Gastrocnemius medialis (tissue), 4 donors: Measurements from ENCODE around the gene ARHGEF7. TPM values are rescaled to one million over a fixed set of nuclear protein-coding genes. Genes with fewer than 3 reads are reported as not detected.
A peak's percentile ranks its signal among the peaks of the same experiment; 100 is the strongest.

Experiments
- ATAC-seq, 2 donors: fragments of 150-250 bp; one replicate each; pipeline ENCODE4 v1.9.1; 2016
- DNase-seq, 2 donors: peaks; one replicate each; pipeline ENCODE4 v3.0.0-alpha.2; 2019
- H3K27ac ChIP-seq, 4 donors: fragments of 200-600 bp; sonication (generic); 1 replicate in 1 of 4; 2 replicates in 3 of 4; pipeline ENCODE4 v1.5.1; 2016 to 2018; ENCODE audit warnings: mild to moderate bottlenecking in 2 of 4, moderate library complexity in 1 of 4
- H3K27me3 ChIP-seq, 3 donors: fragments of 200-600 bp; sonication (generic) in 2 of 3; 1 replicate in 1 of 3; 2 replicates in 2 of 3; pipeline versions ENCODE4 v1.5.1 to v1.6.0; 2016 to 2019; ENCODE audit warnings: mild to moderate bottlenecking in 1 of 3, moderate library complexity in 1 of 3
- H3K36me3 ChIP-seq, 2 donors: fragments of 200-600 bp; sonication (generic) in 1 of 2; one replicate each; pipeline ENCODE4 v1.5.1; 2017 to 2018
- H3K4me1 ChIP-seq, 2 donors: fragments of 200-600 bp; sonication (generic) in 1 of 2; one replicate each; pipeline ENCODE4 v1.5.1; 2016 to 2017; ENCODE audit warnings: mild to moderate bottlenecking in 2 of 2
- H3K4me3 ChIP-seq, 4 donors: fragments of 200-600 bp; sonication (generic) in 3 of 4; 1 replicate in 1 of 4; 2 replicates in 3 of 4; pipeline ENCODE4 v1.5.1; 2016 to 2019; ENCODE audit warnings: mild to moderate bottlenecking in 2 of 4
- H3K9me3 ChIP-seq, 3 donors: fragments of 200-600 bp; sonication (generic) in 2 of 3; 1 replicate in 1 of 3; 2 replicates in 2 of 3; pipeline ENCODE4 v1.5.1; 2016 to 2019
- CTCF ChIP-seq, 5 experiments: fragments of 450-650 bp in 3 of 5; fragments of 200-600 bp in 2 of 5; sonication (generic) in 2 of 5; IDR thresholded peaks in 4 of 5; conservative IDR thresholded peaks in 1 of 5; 1 replicate in 4 of 5; 2 replicates in 1 of 5; pipeline ENCODE4 v1.5.1; 2016 to 2019; ENCODE audit warnings: antibody characterized with exemption in 5 of 5, mild to moderate bottlenecking in 3 of 5, moderate library complexity in 3 of 5
- POLR2A ChIP-seq, 2 donors: fragments of 450-650 bp; IDR thresholded peaks; one replicate each; pipeline ENCODE4 v1.6.1; 2017; ENCODE audit warnings: antibody characterized with exemption in 2 of 2, mild to moderate bottlenecking in 2 of 2, moderate library complexity in 2 of 2
- in situ Hi-C, 4 donors: fragments of 200-750 bp; cut with MboI; loops; one replicate each; pipeline versions ENCODE4 v1.15.0 to v1.8.0; 2017; ENCODE audit warnings: low sequenced_read_pairs in 4 of 4
- intact Hi-C: fragments of 100-400 bp; cut with DNase I; formaldehyde crosslinking; loops from one replicate; pipeline ENCODE4 v1.15.1; 2023; ENCODE audit warnings: low total_unique reads
- total RNA-seq, 4 donors: library from RNA; depleted of rRNA; stranded (reverse); fragments of >200 nt; gene quantifications; one replicate each; pipeline versions ENCODE4 v1.1.0 to v1.2.3, GENCODE V29; 2016

Gene ARHGEF7
- total RNA-seq, 4 donors from 2014 or later, result 24.5 to 56.9 (median 31.3) TPM

- H3K27ac ChIP-seq, result peak overlapping the region in 2 of 4 donors; percentile 6 to 85
- DNase-seq, result no peak
- H3K27me3 ChIP-seq, result no peaks in the 10 kb centered on the region
- ATAC-seq, result no peak
- no peak overlapping the region for H3K4me3 ChIP-seq
- H3K36me3 ChIP-seq, result no peaks in the 10 kb centered on the region
- TF ChIP-seq CTCF (IDR thresholded peaks at IDR 0.05 in 4 of 5, conservative IDR thresholded peaks at IDR 0.05 in 1 of 5), result no peak
- TF ChIP-seq POLR2A (IDR thresholded peaks at IDR 0.05), result no peak
- no peaks in the 10 kb centered on the region for H3K9me3 ChIP-seq
- intact Hi-C loops, result loop anchor here (2.0 kb wide), 1 partner anchor 61 kb away; no protein-coding TSS in a partner anchor
- H3K4me1 ChIP-seq, result peaks cover 72 to 80% of the 10 kb centered on the region in 2 donors
- in situ Hi-C loops, result loop anchor here in 1 of 4 donors (10.0 kb wide), 1 partner anchor 53 kb away; no protein-coding TSS in a partner anchor
Observed at GRCh38 chr13:111161601-111162600, 46.8 kb downstream of the ARHGEF7 start.

- ATAC-seq (peak; percentile 95 to 99), DNase-seq (peak; percentile 92 to 96)
- in situ Hi-C loops, result loop anchor here in 1 of 4 donors (10.0 kb wide), 1 partner anchor 49 kb away; no protein-coding TSS in a partner anchor
- intact Hi-C loops, result no loop called here
- peak overlapping the region; percentile 85 to 93 (median 90) for H3K27ac ChIP-seq
- no peaks in the 10 kb centered on the region for H3K27me3 ChIP-seq
- peak overlapping the region in 1 of 4 donors; percentile 12 for H3K4me3 ChIP-seq
- no peaks in the 10 kb centered on the region for H3K9me3 ChIP-seq
- peak; percentile 38 to 42 for TF ChIP-seq POLR2A (IDR thresholded peaks at IDR 0.05)
- no peak for TF ChIP-seq CTCF (IDR thresholded peaks at IDR 0.05 in 4 of 5, conservative IDR thresholded peaks at IDR 0.05 in 1 of 5)
- H3K4me1 ChIP-seq, result peaks cover 73 to 79% of the 10 kb centered on the region in 2 donors
- H3K36me3 ChIP-seq, result no peaks in the 10 kb centered on the region
Observed at GRCh38 chr13:111165241-111166010, 50.3 kb downstream of the ARHGEF7 start.

- no peak overlapping the region for H3K4me3 ChIP-seq
- in situ Hi-C loops, result loop anchor here in 1 of 4 donors (10.0 kb wide), 1 partner anchor 48 kb away; no protein-coding TSS in a partner anchor
- H3K27me3 ChIP-seq, result no peaks in the 10 kb centered on the region
- no peaks in the 10 kb centered on the region for H3K9me3 ChIP-seq
- no peak for TF ChIP-seq POLR2A (IDR thresholded peaks at IDR 0.05)
- no peak for TF ChIP-seq CTCF (IDR thresholded peaks at IDR 0.05 in 4 of 5, conservative IDR thresholded peaks at IDR 0.05 in 1 of 5)
- H3K4me1 ChIP-seq, result peaks cover 80 to 84% of the 10 kb centered on the region in 2 donors
- no peak for ATAC-seq
- no peak for DNase-seq
- peak overlapping the region; percentile 85 to 93 (median 90) for H3K27ac ChIP-seq
- H3K36me3 ChIP-seq, result no peaks in the 10 kb centered on the region
- intact Hi-C loops, result no loop called here
Observed at GRCh38 chr13:111166882-111167675, 52.0 kb downstream of the ARHGEF7 start.

GRCh38 chr13:111168107-111168506 lies 53.0 kb downstream of the ARHGEF7 start:
- Histone ChIP-seq H3K4me1 (peaks cover 77 to 79% of the 10 kb centered on the region in 2 donors), H3K27me3 (no peaks in the 10 kb centered on the region), H3K9me3 (no peaks in the 10 kb centered on the region), H3K4me3 (no peak overlapping the region), H3K36me3 (no peaks in the 10 kb centered on the region), H3K27ac (peak overlapping the region; percentile 85 to 93 (median 90))
- ATAC-seq, result no peak
- in situ Hi-C loops, result loop anchor here in 1 of 4 donors (10.0 kb wide), 1 partner anchor 47 kb away; no protein-coding TSS in a partner anchor
- DNase-seq, result no peak
- intact Hi-C loops, result no loop called here
- TF ChIP-seq POLR2A (IDR thresholded peaks at IDR 0.05), result peak in 1 of 2 donors; percentile 6
- TF ChIP-seq CTCF (IDR thresholded peaks at IDR 0.05 in 4 of 5, conservative IDR thresholded peaks at IDR 0.05 in 1 of 5), result no peak
